Tibial nerve (tissue), 4 donors: ENCODE data around the gene PPFIBP2. TPM values are rescaled to one million over a fixed set of nuclear protein-coding genes. Genes with fewer than 3 reads are reported as not detected.

Experiments used
- DNase-seq, 2 donors: peaks; one replicate each; pipeline ENCODE4 v3.0.0-alpha.2; 2019; ENCODE audit warnings: low spot score in 2 of 2
- H3K27ac ChIP-seq, 4 donors: fragments of 200-600 bp; sonication (generic) in 3 of 4; one replicate each; pipeline ENCODE4 v1.5.1; 2017 to 2019; ENCODE audit warnings: mild to moderate bottlenecking in 1 of 4
- H3K27me3 ChIP-seq, 2 donors: fragments of 200-600 bp; sonication (generic) in 1 of 2; one replicate each; pipeline versions ENCODE4 v1.5.1 to v1.6.0; 2017 to 2019
- H3K36me3 ChIP-seq, 3 donors: fragments of 200-600 bp; sonication (generic); one replicate each; pipeline ENCODE4 v1.5.1; 2018 to 2019
- H3K4me1 ChIP-seq, 4 donors: fragments of 200-600 bp; sonication (generic) in 3 of 4; one replicate each; pipeline ENCODE4 v1.5.1; 2017 to 2019
- H3K4me3 ChIP-seq, 4 donors: fragments of 200-600 bp; sonication (generic) in 3 of 4; one replicate each; pipeline ENCODE4 v1.5.1; 2017 to 2019; ENCODE audit warnings: mild to moderate bottlenecking in 1 of 4, moderate library complexity in 1 of 4
- H3K9me3 ChIP-seq, 4 donors: fragments of 200-600 bp; sonication (generic) in 3 of 4; one replicate each; pipeline ENCODE4 v1.5.1; 2017 to 2019
- EP300 ChIP-seq, 2 donors: sonication (generic); formaldehyde crosslinking; IDR thresholded peaks; one replicate each; pipeline ENCODE4 v1.6.1; 2017; ENCODE audit warnings: antibody characterized with exemption in 2 of 2, mild to moderate bottlenecking in 1 of 2
- POLR2A ChIP-seq, 2 donors: fragments of 450-650 bp; IDR thresholded peaks; one replicate each; pipeline ENCODE4 v1.6.1; 2017; ENCODE audit warnings: antibody characterized with exemption in 2 of 2, mild to moderate bottlenecking in 2 of 2, moderate library complexity in 2 of 2
- WGBS, 2 donors: methylation state at CpG; one replicate each; pipeline ENCODE4 v1.1.5; 2018; 5-methylcytosine and 5-hydroxymethylcytosine counted together
- total RNA-seq, 4 donors: library from RNA; depleted of rRNA; stranded (reverse); fragments of >200 nt; gene quantifications; one replicate each; pipeline ENCODE4 v1.1.0, GENCODE V29; 2016
- TF ChIP-seq, protein P1 (sequence below), 5 experiments: fragments of 200-600 bp in 3 of 5; fragments of 450-650 bp in 2 of 5; sonication (generic) in 3 of 5; IDR thresholded peaks; one replicate each; pipeline ENCODE4 v1.5.1; 2016 to 2019; ENCODE audit warnings: antibody characterized with exemption in 5 of 5, mild to moderate bottlenecking in 3 of 5, moderate library complexity in 2 of 5

The PPFIBP2 gene
- total RNA-seq, 4 donors from 2014 or later = 19.8 to 110 (median 29.2) TPM

DNA sequence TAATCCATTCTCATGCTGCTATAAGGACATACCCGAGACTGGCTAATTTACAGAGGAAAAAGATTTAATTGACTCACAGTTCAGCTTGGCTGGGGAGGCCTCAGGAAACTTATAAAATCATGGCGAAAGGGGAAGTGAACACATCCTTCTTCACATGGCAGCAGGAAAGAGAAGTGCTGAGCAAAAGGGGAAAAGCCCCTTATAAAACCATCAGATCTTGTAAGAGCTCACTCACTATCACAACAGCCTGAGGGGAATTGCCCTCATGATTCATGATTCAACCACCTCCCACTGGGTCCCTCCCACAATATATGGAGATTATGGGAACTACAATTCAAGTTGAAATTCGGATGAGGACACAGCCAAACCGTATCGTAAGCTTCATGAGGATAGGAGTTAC lies 163.3 kb downstream of the PPFIBP2 start:
- H3K27me3 ChIP-seq = no peaks in the 10 kb centered on the region
- no peaks in the 10 kb centered on the region for H3K9me3 ChIP-seq
- peak overlapping the region in 2 of 4 donors; percentile 38 to 66 for H3K27ac ChIP-seq
- peaks cover 0 to 37% (median 9%) of the 10 kb centered on the region in 4 donors for H3K4me1 ChIP-seq
- no peaks in the 10 kb centered on the region for H3K36me3 ChIP-seq
- TF ChIP-seq, protein P1, sequence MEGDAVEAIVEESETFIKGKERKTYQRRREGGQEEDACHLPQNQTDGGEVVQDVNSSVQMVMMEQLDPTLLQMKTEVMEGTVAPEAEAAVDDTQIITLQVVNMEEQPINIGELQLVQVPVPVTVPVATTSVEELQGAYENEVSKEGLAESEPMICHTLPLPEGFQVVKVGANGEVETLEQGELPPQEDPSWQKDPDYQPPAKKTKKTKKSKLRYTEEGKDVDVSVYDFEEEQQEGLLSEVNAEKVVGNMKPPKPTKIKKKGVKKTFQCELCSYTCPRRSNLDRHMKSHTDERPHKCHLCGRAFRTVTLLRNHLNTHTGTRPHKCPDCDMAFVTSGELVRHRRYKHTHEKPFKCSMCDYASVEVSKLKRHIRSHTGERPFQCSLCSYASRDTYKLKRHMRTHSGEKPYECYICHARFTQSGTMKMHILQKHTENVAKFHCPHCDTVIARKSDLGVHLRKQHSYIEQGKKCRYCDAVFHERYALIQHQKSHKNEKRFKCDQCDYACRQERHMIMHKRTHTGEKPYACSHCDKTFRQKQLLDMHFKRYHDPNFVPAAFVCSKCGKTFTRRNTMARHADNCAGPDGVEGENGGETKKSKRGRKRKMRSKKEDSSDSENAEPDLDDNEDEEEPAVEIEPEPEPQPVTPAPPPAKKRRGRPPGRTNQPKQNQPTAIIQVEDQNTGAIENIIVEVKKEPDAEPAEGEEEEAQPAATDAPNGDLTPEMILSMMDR (IDR thresholded peaks at IDR 0.05) = no peak
- no peak for TF ChIP-seq POLR2A (IDR thresholded peaks at IDR 0.05)
- no peak for TF ChIP-seq EP300 (IDR thresholded peaks at IDR 0.05)
- no peak overlapping the region for H3K4me3 ChIP-seq
- 52 to 58% methylated on average over 5 of the region's 5 CpGs for WGBS, 2 donors
- DNase-seq = no peak

DNA sequence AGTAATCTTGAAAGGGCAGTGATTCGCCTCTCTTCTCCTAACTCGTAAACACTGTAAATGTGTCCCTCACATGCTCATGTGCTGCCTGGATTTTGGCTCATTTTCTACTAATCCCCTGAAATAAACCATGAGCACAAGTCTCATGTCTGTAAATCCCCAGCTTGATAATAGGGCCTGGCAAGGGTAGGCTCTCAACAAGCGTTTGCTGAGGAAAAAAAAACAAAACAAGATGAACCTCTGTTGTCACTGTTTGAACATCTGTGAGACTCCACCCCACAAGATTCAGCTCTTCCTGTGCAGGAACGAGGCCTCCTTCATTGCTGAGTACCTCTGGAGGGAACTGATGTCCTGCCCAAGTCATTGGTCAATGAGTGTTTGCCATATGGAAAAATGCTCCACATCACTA lies 164.0 kb downstream of the PPFIBP2 start:
- no peak overlapping the region for H3K4me3 ChIP-seq
- no peaks in the 10 kb centered on the region for H3K9me3 ChIP-seq
- peak overlapping the region in 2 of 4 donors; percentile 38 to 66 for H3K27ac ChIP-seq
- TF ChIP-seq EP300 (IDR thresholded peaks at IDR 0.05) (no peak), POLR2A (IDR thresholded peaks at IDR 0.05) (no peak)
- TF ChIP-seq, protein P1 (IDR thresholded peaks at IDR 0.05) = no peak
- WGBS, 2 donors = 28 to 34% methylated on average over 4 of the region's 4 CpGs
- no peaks in the 10 kb centered on the region for H3K27me3 ChIP-seq
- DNase-seq = no peak
- H3K36me3 ChIP-seq = no peaks in the 10 kb centered on the region
- peaks cover 0 to 30% (median 5%) of the 10 kb centered on the region in 4 donors for H3K4me1 ChIP-seq

DNA sequence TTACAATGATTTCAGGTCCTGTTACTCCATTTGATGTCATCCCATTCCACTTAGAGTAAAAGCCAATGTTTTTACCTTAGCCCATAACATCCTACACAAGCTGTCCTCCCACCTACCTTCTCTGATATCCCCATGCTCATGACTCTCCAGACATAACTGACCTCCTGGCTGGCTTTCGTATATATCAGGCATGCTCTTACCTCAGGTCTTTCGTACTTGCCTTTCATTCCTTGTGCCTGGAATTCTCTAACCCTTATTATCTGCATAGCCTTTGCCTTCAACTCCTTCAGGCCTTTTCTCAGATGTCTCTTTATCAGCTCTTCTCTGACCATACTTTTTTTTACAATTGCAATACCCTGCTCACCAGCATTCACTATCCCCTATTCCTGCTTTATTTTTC lies 169.8 kb downstream of the PPFIBP2 start:
- no peaks in the 10 kb centered on the region for H3K9me3 ChIP-seq
- H3K36me3 ChIP-seq = no peaks in the 10 kb centered on the region
- 92 to 97% methylated on average over 2 of the region's 2 CpGs for WGBS, 2 donors

DNA sequence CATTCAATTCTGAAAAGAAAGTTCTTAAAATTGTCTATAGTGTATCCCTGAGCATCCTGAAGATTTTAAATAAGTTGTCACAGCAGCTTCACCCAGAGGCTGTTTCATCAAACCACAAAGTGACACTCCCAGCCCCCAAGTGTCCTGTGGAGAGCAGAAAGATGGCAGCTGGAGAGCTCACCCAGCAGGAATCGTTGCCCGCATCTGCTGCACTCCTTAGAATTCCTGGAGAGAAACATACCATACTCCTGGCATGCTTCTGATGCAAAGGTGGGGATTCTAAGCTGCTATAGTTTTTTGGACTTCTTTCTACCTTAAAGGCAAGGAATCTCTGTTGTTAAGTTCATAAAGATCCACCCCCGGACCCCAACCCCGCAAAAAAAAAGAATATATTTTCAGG lies 173.0 kb downstream of the PPFIBP2 start:
- H3K36me3 ChIP-seq = no peaks in the 10 kb centered on the region
- 87 to 90% methylated on average over 4 of the region's 4 CpGs for WGBS, 2 donors

More for the DNA sequence above, 169.8 kb downstream of the PPFIBP2 start:
- TF ChIP-seq, protein P1 (IDR thresholded peaks at IDR 0.05) = no peak
- no peak for TF ChIP-seq POLR2A (IDR thresholded peaks at IDR 0.05)
- no peak for TF ChIP-seq EP300 (IDR thresholded peaks at IDR 0.05)
- no peak for DNase-seq
- Histone ChIP-seq H3K4me3 (no peak overlapping the region), H3K27me3 (no peaks in the 10 kb centered on the region), H3K27ac (no peak overlapping the region), H3K4me1 (peaks cover 0 to 7% (median 0%) of the 10 kb centered on the region in 4 donors)

DNA sequence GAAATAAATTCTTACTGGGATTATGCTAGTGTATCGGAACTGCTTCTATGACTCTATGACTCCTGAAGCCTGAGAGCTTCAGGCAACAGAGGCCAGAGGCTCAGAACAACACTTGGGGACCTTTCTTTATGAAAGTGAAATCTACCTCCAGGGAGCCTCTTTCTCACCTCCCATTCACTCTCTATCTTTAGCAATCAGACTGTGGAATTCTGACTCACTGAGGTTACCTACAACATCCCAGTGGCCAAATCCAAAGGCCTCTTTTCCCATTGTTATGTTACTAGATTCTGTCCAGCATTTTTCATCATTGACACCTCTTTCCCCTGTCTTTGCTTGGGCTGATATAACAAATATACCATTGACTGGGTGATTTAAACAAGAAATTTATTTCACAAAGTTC lies 173.6 kb downstream of the PPFIBP2 start:
- Histone ChIP-seq H3K4me3 (no peak overlapping the region), H3K27ac (no peak overlapping the region), H3K36me3 (no peaks in the 10 kb centered on the region), H3K9me3 (no peaks in the 10 kb centered on the region), H3K27me3 (no peaks in the 10 kb centered on the region), H3K4me1 (peaks cover 0 to 7% (median 0%) of the 10 kb centered on the region in 4 donors)
- no peak for DNase-seq
- TF ChIP-seq POLR2A (IDR thresholded peaks at IDR 0.05) = no peak
- TF ChIP-seq, protein P1 (IDR thresholded peaks at IDR 0.05) = no peak
- no peak for TF ChIP-seq EP300 (IDR thresholded peaks at IDR 0.05)
- 96 to 98% methylated on average over 1 of the region's 1 CpG for WGBS, 2 donors

More for the DNA sequence above, 173.0 kb downstream of the PPFIBP2 start:
- H3K9me3 ChIP-seq = no peaks in the 10 kb centered on the region
- no peak overlapping the region for H3K27ac ChIP-seq
- H3K27me3 ChIP-seq = no peaks in the 10 kb centered on the region
- no peak for DNase-seq
- TF ChIP-seq POLR2A (IDR thresholded peaks at IDR 0.05) = no peak
- TF ChIP-seq, protein P1 (IDR thresholded peaks at IDR 0.05) = no peak
- TF ChIP-seq EP300 (IDR thresholded peaks at IDR 0.05) = no peak
- H3K4me1 ChIP-seq = peaks cover 0 to 7% (median 0%) of the 10 kb centered on the region in 4 donors
- no peak overlapping the region for H3K4me3 ChIP-seq
